ENCODE data around the gene ZNF485.

DNA sequence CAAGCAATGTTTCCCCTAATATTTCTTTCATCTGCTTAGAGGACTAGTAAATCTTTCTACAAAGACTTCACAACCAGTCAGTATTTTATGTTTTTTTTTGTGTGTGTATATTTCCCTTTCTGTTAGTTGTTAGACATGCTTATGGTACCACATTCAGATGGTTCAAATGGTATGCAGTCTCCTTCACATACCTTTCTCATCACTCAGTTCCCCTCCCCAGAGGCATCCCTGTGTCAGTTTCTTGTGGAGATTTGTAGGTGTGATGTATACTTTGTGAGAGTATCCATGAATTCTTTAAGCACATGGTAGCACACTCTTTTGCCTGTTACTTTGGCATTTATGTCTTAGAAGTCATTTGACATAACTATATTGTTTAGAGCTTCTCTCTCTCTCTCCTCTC, 4.4 kb downstream of the ZNF485 start:
- TF ChIP-seq SPI1 (IDR thresholded peaks at IDR 0.05; ENCODE audit: borderline replicate concordance, low read depth): no peak
- TF ChIP-seq, protein P1, sequence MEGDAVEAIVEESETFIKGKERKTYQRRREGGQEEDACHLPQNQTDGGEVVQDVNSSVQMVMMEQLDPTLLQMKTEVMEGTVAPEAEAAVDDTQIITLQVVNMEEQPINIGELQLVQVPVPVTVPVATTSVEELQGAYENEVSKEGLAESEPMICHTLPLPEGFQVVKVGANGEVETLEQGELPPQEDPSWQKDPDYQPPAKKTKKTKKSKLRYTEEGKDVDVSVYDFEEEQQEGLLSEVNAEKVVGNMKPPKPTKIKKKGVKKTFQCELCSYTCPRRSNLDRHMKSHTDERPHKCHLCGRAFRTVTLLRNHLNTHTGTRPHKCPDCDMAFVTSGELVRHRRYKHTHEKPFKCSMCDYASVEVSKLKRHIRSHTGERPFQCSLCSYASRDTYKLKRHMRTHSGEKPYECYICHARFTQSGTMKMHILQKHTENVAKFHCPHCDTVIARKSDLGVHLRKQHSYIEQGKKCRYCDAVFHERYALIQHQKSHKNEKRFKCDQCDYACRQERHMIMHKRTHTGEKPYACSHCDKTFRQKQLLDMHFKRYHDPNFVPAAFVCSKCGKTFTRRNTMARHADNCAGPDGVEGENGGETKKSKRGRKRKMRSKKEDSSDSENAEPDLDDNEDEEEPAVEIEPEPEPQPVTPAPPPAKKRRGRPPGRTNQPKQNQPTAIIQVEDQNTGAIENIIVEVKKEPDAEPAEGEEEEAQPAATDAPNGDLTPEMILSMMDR (IDR thresholded peaks at IDR 0.05; ENCODE audit: insufficient read depth, low read length): no peak

Measured in HL-60 (cell line).